ENCODE measurements around the gene TRIM8. TPM values are rescaled to one million over a fixed set of nuclear protein-coding genes. Genes with fewer than 3 reads are reported as not detected.
A peak's percentile ranks its signal among the peaks of the same experiment; 100 is the strongest.

TRIM8 gene
- total and polyA plus RNA-seq, 9 of the 15 experiments (the other 6 are each of a cell fraction or from before 2014, with no cell fraction given): 1.7 to 26.0 (median 9.1) TPM

DNA sequence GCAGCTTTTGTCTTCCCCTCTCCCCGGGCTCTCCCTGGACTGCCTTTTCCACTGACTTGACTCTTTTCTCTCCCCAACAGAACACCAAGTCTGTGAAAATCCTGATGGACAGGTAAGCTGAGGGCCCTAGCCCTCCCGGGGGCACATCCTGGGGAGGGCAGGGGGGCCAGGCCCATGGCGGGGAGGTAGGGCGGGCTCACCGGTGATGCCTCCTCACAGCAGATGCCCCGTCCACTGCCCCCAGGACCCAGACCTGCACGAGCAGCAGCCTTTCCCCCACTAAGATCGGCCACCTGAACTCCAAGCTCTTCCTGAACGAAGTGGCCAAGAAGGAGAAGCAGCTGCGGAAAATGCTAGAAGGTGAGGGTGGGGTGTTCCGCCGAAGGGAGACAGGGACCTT is 11.7 kb downstream of the TRIM8 start (continued):
- TF ChIP-seq NFRKB (IDR thresholded peaks at IDR 0.05; ENCODE audit: low read depth) (no peak), NR2C1 (IDR thresholded peaks at IDR 0.05) (no peak), NR2C1 (tag; IDR thresholded peaks at IDR 0.05) (no peak), ATF6 (CRISPR knock-in tag; IDR thresholded peaks at IDR 0.05) (no peak)

GRCh38 chr10:102656791-102657371 is 12.6 kb downstream of the TRIM8 start:
- no peaks in the 10 kb centered on the region for H4K20me1 ChIP-seq (replicated peaks; ENCODE audit: control insufficient read depth, insufficient read depth, low read length)
- DNase-seq (ENCODE audit: extremely low read depth in 1 of 4, low spot score in 3 of 4) (no peak), ATAC-seq (no peak), FAIRE-seq (no peak)
- no peaks in the 10 kb centered on the region for H3K9me3 ChIP-seq (replicated peaks; ENCODE audit: control insufficient read depth, insufficient read depth, low read depth, low read length)
- POLR2A ChIA-PET: interaction anchor here (0.6 to 7.3 kb wide), 4 partner anchors 9 to 256 kb away, joined by 3 to 60 read pairs (median 4); partner anchors contain the start of gene TRIM8
- peaks cover 54% of the 10 kb centered on the region; the same call in 2 of the 3 replicates for H3K36me3 ChIP-seq (ENCODE audit: control insufficient read depth, insufficient read depth, low read length)
- H3K9ac ChIP-seq (ENCODE audit: insufficient read depth in 1 of 2, low read depth in 2 of 2, low read length in 2 of 2): no peak overlapping the region
- H2AFZ ChIP-seq (ENCODE audit: low read depth, low read length): no peak overlapping the region
- TF ChIP-seq SMAD1 (IDR thresholded peaks at IDR 0.05; ENCODE audit: low read depth, low read length, partially characterized antibody): no peak
- TF ChIP-seq, protein P1, sequence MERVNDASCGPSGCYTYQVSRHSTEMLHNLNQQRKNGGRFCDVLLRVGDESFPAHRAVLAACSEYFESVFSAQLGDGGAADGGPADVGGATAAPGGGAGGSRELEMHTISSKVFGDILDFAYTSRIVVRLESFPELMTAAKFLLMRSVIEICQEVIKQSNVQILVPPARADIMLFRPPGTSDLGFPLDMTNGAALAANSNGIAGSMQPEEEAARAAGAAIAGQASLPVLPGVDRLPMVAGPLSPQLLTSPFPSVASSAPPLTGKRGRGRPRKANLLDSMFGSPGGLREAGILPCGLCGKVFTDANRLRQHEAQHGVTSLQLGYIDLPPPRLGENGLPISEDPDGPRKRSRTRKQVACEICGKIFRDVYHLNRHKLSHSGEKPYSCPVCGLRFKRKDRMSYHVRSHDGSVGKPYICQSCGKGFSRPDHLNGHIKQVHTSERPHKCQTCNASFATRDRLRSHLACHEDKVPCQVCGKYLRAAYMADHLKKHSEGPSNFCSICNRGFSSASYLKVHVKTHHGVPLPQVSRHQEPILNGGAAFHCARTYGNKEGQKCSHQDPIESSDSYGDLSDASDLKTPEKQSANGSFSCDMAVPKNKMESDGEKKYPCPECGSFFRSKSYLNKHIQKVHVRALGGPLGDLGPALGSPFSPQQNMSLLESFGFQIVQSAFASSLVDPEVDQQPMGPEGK (CRISPR knock-in tag; IDR thresholded peaks at IDR 0.05; ENCODE audit: borderline replicate concordance): no peak
- TF ChIP-seq NCOA1 (IDR thresholded peaks at IDR 0.05; ENCODE audit: low read depth): no peak
- no peak for TF ChIP-seq ZNF184 (CRISPR knock-in tag; IDR thresholded peaks at IDR 0.05)
- TF ChIP-seq ZBTB33 (CRISPR knock-in tag; IDR thresholded peaks at IDR 0.05): peak; percentile 42; the same call in 1 of the 2 replicates
- no peak for TF ChIP-seq ZSCAN29 (IDR thresholded peaks at IDR 0.05)
- no peaks in the 10 kb centered on the region for H3K9me1 ChIP-seq (ENCODE audit: control insufficient read depth, insufficient read depth, low read length)
- in situ Hi-C loops (cut with MboI): no loop called here
- H3K79me2 ChIP-seq (ENCODE audit: control insufficient read depth, insufficient read depth, low read length): peaks cover 12% of the 10 kb centered on the region
- no peak overlapping the region for H3K27ac ChIP-seq (ENCODE audit: extremely low read depth, low read depth, low read length)
- peaks cover 3 to 24% of the 10 kb centered on the region in 2 experiments; a peak in 3 of 5 replicates for H3K4me1 ChIP-seq (replicated peaks in 1 of 2; ENCODE audit: control insufficient read depth in 2 of 2, insufficient read depth in 2 of 2, low read length in 2 of 2)
- CTCF ChIA-PET (ENCODE audit: low intra/inter-chr PET ratio): no interaction called here
- 97% methylated on average over 21 of the region's 42 CpGs for WGBS (ENCODE audit: insufficient coverage, low coverage, missing lambda C conversion rate)
- no TSS peak for BruUV-seq (replicated peaks)
- H3K4me3 ChIP-seq: no peak overlapping the region
- no peaks in the 10 kb centered on the region for H3K27me3 ChIP-seq (ENCODE audit: control insufficient read depth in 2 of 2, insufficient read depth in 2 of 2, low read length in 2 of 2)
- intact Hi-C loops (cut with micrococcal nuclease): no loop called here
- no peak overlapping the region for H3K4me2 ChIP-seq (ENCODE audit: insufficient read depth, low read length)
